Neuronal stem cell (in vitro differentiated cells): ENCODE measurements around the gene RASAL2. TPM values are rescaled to one million over a fixed set of nuclear protein-coding genes. Genes with fewer than 3 reads are reported as not detected.

Experiments used
- small RNA-seq: library from polyadenylated mRNA; stranded (forward); fragments of <200 nt; extraction: miRNeasy Mini kit (QIAGEN cat#:217004); gene quantifications from one replicate; pipeline ENCODE3, GENCODE V24; 2013; ENCODE audit not compliant: insufficient read depth

The RASAL2 gene

Small RNA genes within 50 kb of the gene (small RNA-seq; reads per million reads assigned to genes)
- not detected for gene RF00017
